ENCODE results near the gene MCHR2. TPM values are rescaled to one million over a fixed set of nuclear protein-coding genes. Genes with fewer than 3 reads are reported as not detected.

Gene MCHR2
- total RNA-seq, 1 experiment from 2014 or later: not detected

DNA sequence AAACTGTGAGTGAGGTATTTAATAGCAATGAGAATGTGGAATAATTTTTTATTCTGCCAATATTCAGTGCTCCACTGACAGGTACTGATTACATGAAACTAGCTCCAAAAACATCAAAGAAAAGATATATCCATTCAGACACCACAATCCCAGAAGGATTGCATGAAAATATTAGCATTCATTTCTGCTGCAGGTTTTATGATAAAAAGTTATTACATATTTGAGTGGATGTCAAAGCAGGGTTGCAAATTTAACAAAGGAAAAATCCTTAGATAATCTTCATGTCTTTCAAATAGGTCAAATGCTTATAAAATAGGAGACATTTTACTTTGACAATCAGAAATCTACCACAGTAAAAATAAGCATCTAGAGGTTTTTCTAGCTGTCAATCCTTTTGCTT lies 13.3 kb downstream of the MCHR2 start:
- H3K79me2 ChIP-seq (ENCODE audit: insufficient read depth, low read length): no peaks in the 10 kb centered on the region
- TF ChIP-seq SP1 (IDR thresholded peaks at IDR 0.05; ENCODE audit: low read depth): no peak
- no peak for TF ChIP-seq ZFX (IDR thresholded peaks at IDR 0.05)
- TF ChIP-seq, protein P1, sequence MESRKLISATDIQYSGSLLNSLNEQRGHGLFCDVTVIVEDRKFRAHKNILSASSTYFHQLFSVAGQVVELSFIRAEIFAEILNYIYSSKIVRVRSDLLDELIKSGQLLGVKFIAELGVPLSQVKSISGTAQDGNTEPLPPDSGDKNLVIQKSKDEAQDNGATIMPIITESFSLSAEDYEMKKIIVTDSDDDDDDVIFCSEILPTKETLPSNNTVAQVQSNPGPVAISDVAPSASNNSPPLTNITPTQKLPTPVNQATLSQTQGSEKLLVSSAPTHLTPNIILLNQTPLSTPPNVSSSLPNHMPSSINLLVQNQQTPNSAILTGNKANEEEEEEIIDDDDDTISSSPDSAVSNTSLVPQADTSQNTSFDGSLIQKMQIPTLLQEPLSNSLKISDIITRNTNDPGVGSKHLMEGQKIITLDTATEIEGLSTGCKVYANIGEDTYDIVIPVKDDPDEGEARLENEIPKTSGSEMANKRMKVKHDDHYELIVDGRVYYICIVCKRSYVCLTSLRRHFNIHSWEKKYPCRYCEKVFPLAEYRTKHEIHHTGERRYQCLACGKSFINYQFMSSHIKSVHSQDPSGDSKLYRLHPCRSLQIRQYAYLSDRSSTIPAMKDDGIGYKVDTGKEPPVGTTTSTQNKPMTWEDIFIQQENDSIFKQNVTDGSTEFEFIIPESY (IDR thresholded peaks at IDR 0.05; ENCODE audit: extremely low read depth, insufficient replicate concordance, low read length): no peak
- no peak for TF ChIP-seq JUND (IDR thresholded peaks at IDR 0.05)
- no peak for TF ChIP-seq EZH2 (IDR thresholded peaks at IDR 0.05)
- ATAC-seq: no peak
- no peak for DNase-seq (ENCODE audit: low read depth, low spot score)
- H3K4me2 ChIP-seq (ENCODE audit: low read length): no peak overlapping the region
- ChIA-PET RAD21 (ENCODE audit: low non-redundant PET in 1 of 2, low total read pairs in 2 of 2, uncharacterized antibody in 2 of 2, unreplicated experiment in 2 of 2) (no interaction called here), POLR2A (no interaction called here), CTCF (no interaction called here)
- no peak overlapping the region for H3K9ac ChIP-seq (ENCODE audit: low read length)
- no peaks in the 10 kb centered on the region for H3K36me3 ChIP-seq (ENCODE audit: control insufficient read depth in 1 of 2, insufficient read depth in 2 of 2, low read length in 2 of 2)
- H3K27ac ChIP-seq (ENCODE audit: low read depth, low read length): no peak overlapping the region
- H4K20me1 ChIP-seq (ENCODE audit: insufficient read depth): no peaks in the 10 kb centered on the region
- H3K9me3 ChIP-seq (ENCODE audit: control insufficient read depth in 1 of 2, insufficient read depth in 1 of 2, low read depth in 1 of 2, low read length in 2 of 2): no peaks in the 10 kb centered on the region
- no peak overlapping the region for H2AFZ ChIP-seq (ENCODE audit: low read depth, low read length, poor library complexity, severe bottlenecking)
- BruUV-seq (replicated peaks): no TSS peak
- intact Hi-C loops (cut with micrococcal nuclease): no loop called here
- no peaks in the 10 kb centered on the region for H3K27me3 ChIP-seq (ENCODE audit: insufficient read depth, low read length)
- H3K4me3 ChIP-seq (replicated peaks in 1 of 2; ENCODE audit: low read depth in 1 of 2, low read length in 2 of 2): no peak overlapping the region
- no peaks in the 10 kb centered on the region for H3K4me1 ChIP-seq (ENCODE audit: control insufficient read depth in 1 of 2, insufficient read depth in 2 of 2, low read length in 2 of 2)
- no peaks in the 10 kb centered on the region for H3K9me2 ChIP-seq (ENCODE audit: insufficient read depth)

DNA sequence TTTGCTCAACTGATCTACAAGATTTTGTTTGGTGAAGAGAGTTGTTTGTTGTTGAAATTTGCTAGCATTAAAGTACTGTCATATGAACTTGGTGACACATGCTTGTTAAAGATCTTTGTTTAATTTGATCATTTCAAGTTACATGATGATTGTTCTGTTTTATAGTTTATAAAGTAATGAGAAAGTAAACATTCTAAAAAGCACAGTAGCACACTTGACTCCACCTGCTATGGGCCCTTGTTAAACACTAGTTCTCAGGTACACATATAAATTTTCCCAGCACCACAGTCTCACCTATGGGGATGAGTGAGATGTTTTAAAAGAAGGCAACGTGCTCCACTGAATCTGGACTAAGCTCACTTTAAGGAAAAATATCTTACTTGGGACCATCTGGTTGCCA lies 14.1 kb downstream of the MCHR2 start:
- Histone ChIP-seq H4K20me1 (ENCODE audit: insufficient read depth) (no peaks in the 10 kb centered on the region), H3K9me3 (ENCODE audit: control insufficient read depth in 1 of 2, insufficient read depth in 1 of 2, low read depth in 1 of 2, low read length in 2 of 2) (no peaks in the 10 kb centered on the region), H2AFZ (ENCODE audit: low read depth, low read length, poor library complexity, severe bottlenecking) (no peak overlapping the region), H3K4me3 (replicated peaks in 1 of 2; ENCODE audit: low read depth in 1 of 2, low read length in 2 of 2) (no peak overlapping the region), H3K27ac (ENCODE audit: low read depth, low read length) (no peak overlapping the region), H3K36me3 (ENCODE audit: control insufficient read depth in 1 of 2, insufficient read depth in 2 of 2, low read length in 2 of 2) (no peaks in the 10 kb centered on the region), H3K9me2 (ENCODE audit: insufficient read depth) (no peaks in the 10 kb centered on the region), H3K4me1 (ENCODE audit: control insufficient read depth in 1 of 2, insufficient read depth in 2 of 2, low read length in 2 of 2) (no peaks in the 10 kb centered on the region), H3K4me2 (ENCODE audit: low read length) (no peak overlapping the region), H3K79me2 (ENCODE audit: insufficient read depth, low read length) (no peaks in the 10 kb centered on the region), H3K9ac (ENCODE audit: low read length) (no peak overlapping the region), H3K27me3 (ENCODE audit: insufficient read depth, low read length) (no peaks in the 10 kb centered on the region)
- ChIA-PET RAD21 (ENCODE audit: low non-redundant PET in 1 of 2, low total read pairs in 2 of 2, uncharacterized antibody in 2 of 2, unreplicated experiment in 2 of 2) (no interaction called here), CTCF (no interaction called here), POLR2A (no interaction called here)
- TF ChIP-seq, protein P1 (IDR thresholded peaks at IDR 0.05; ENCODE audit: extremely low read depth, insufficient replicate concordance, low read length): no peak
- TF ChIP-seq SRF (IDR thresholded peaks at IDR 0.05; ENCODE audit: low read depth) (no peak), SIN3A (IDR thresholded peaks at IDR 0.05; ENCODE audit: low read depth) (no peak), YY1 (IDR thresholded peaks at IDR 0.05; ENCODE audit: extremely low read depth, insufficient replicate concordance, low read depth, low read length) (no peak)
- TF ChIP-seq, protein P2, sequence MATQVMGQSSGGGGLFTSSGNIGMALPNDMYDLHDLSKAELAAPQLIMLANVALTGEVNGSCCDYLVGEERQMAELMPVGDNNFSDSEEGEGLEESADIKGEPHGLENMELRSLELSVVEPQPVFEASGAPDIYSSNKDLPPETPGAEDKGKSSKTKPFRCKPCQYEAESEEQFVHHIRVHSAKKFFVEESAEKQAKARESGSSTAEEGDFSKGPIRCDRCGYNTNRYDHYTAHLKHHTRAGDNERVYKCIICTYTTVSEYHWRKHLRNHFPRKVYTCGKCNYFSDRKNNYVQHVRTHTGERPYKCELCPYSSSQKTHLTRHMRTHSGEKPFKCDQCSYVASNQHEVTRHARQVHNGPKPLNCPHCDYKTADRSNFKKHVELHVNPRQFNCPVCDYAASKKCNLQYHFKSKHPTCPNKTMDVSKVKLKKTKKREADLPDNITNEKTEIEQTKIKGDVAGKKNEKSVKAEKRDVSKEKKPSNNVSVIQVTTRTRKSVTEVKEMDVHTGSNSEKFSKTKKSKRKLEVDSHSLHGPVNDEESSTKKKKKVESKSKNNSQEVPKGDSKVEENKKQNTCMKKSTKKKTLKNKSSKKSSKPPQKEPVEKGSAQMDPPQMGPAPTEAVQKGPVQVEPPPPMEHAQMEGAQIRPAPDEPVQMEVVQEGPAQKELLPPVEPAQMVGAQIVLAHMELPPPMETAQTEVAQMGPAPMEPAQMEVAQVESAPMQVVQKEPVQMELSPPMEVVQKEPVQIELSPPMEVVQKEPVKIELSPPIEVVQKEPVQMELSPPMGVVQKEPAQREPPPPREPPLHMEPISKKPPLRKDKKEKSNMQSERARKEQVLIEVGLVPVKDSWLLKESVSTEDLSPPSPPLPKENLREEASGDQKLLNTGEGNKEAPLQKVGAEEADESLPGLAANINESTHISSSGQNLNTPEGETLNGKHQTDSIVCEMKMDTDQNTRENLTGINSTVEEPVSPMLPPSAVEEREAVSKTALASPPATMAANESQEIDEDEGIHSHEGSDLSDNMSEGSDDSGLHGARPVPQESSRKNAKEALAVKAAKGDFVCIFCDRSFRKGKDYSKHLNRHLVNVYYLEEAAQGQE (IDR thresholded peaks at IDR 0.05; ENCODE audit: low read depth): no peak
- TF ChIP-seq, protein P3, sequence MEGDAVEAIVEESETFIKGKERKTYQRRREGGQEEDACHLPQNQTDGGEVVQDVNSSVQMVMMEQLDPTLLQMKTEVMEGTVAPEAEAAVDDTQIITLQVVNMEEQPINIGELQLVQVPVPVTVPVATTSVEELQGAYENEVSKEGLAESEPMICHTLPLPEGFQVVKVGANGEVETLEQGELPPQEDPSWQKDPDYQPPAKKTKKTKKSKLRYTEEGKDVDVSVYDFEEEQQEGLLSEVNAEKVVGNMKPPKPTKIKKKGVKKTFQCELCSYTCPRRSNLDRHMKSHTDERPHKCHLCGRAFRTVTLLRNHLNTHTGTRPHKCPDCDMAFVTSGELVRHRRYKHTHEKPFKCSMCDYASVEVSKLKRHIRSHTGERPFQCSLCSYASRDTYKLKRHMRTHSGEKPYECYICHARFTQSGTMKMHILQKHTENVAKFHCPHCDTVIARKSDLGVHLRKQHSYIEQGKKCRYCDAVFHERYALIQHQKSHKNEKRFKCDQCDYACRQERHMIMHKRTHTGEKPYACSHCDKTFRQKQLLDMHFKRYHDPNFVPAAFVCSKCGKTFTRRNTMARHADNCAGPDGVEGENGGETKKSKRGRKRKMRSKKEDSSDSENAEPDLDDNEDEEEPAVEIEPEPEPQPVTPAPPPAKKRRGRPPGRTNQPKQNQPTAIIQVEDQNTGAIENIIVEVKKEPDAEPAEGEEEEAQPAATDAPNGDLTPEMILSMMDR (IDR thresholded peaks at IDR 0.05 in 2 of 3, conservative IDR thresholded peaks at IDR 0.05 in 1 of 3; ENCODE audit: borderline replicate concordance in 1 of 3, insufficient read depth in 1 of 3, low read depth in 2 of 3, low read length in 2 of 3): no peak
- no peak for ATAC-seq
- intact Hi-C loops (cut with micrococcal nuclease): no loop called here
- BruUV-seq (replicated peaks): no TSS peak
- no peak for DNase-seq (ENCODE audit: low read depth, low spot score)
